HepG2 (cell line): ENCODE data around the gene NRAP.

Experiments used
- CBX1 ChIP-seq: IDR thresholded peaks from one replicate; pipeline ENCODE4 v1.6.1; 2016; ENCODE audit warnings: antibody characterized with exemption, low read depth
- EP300 ChIP-seq, 3 experiments: sonication (generic) in 1 of 3; formaldehyde crosslinking in 1 of 3; IDR thresholded peaks; 2 replicates each; pipeline versions ENCODE4 v1.5.1 to v1.6.1; 2011 to 2020; ENCODE audit warnings: low read depth in 2 of 3, low read length in 2 of 3, borderline replicate concordance in 1 of 3, improper control_type of control experiment in 1 of 3, mild to moderate bottlenecking in 1 of 3, missing genetic modification reagents in 1 of 3, moderate library complexity in 1 of 3
- ESRRA ChIP-seq: sonication (generic); formaldehyde crosslinking; IDR thresholded peaks from 2 replicates; pipeline ENCODE4 v1.5.1; 2020; ENCODE audit warnings: mild to moderate bottlenecking, low read depth, missing genetic modification reagents
- MLLT10 ChIP-seq: sonication (generic); formaldehyde crosslinking; IDR thresholded peaks from 2 replicates; pipeline ENCODE4 v1.4.0; 2020; ENCODE audit warnings: missing genetic modification reagents
- ZNF138 ChIP-seq: sonication (generic); formaldehyde crosslinking; IDR thresholded peaks from 2 replicates; pipeline ENCODE4 v1.5.0; 2020; ENCODE audit warnings: mild to moderate bottlenecking, low read depth, missing genetic modification reagents
- ZNF296 ChIP-seq: sonication (generic); formaldehyde crosslinking; conservative IDR thresholded peaks from 2 replicates; pipeline ENCODE4 v1.5.0; 2020; ENCODE audit warnings: mild to moderate bottlenecking, missing genetic modification reagents
- TF ChIP-seq, protein P1 (sequence below): sonication (generic); formaldehyde crosslinking; IDR thresholded peaks from 2 replicates; pipeline ENCODE4 v1.8.0; 2022; ENCODE audit warnings: low read depth, missing genetic modification reagents

DNA sequence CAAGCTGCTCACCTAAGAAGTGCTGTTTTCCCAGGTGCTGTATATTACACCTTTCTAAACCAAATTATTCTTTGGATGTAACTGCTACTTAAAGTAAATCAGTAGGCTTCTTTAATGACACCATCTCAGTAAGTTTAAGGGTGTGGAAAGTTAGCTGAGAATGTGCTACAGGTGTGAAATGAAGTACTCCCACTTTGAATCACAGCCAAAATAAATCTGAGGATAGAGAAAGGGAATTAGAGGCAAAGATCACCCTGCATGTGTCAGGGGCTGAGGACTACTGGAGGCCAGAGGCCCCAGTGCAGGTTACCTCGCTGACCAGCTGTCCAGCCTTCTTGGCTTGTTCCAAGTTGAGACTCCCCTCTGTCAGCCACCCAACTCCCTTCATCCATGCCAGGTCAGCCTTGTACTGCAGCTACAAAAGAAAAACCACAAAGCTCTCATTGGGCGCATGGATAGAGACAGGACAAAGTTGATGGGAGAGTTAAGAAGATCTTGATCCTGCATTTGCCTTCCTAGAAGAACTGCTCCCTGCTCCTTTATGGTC is 35.2 kb downstream of the NRAP start:
- no peak for TF ChIP-seq CBX1
- TF ChIP-seq ESRRA: no peak
- no peak for TF ChIP-seq EP300 (IDR thresholded peaks at IDR 0.05; ENCODE audit: low read depth in 2 of 2, low read length in 2 of 2)
- TF ChIP-seq EP300 (CRISPR knock-in tag; IDR thresholded peaks at IDR 0.05; ENCODE audit: borderline replicate concordance): no peak
- TF ChIP-seq ZNF296: no peak
- TF ChIP-seq MLLT10: no peak
- no peak for TF ChIP-seq ZNF138
- TF ChIP-seq, protein P1, sequence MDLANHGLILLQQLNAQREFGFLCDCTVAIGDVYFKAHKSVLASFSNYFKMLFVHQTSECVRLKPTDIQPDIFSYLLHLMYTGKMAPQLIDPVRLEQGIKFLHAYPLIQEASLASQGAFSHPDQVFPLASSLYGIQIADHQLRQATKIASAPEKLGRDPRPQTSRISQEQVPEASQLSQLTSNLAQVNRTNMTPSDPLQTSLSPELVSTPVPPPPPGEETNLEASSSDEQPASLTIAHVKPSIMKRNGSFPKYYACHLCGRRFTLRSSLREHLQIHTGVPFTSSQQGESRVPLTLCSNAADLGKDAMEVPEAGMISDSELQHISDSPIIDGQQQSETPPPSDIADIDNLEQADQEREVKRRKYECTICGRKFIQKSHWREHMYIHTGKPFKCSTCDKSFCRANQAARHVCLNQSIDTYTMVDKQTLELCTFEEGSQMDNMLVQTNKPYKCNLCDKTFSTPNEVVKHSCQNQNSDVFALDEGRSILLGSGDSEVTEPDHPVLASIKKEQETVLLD (CRISPR knock-in tag): no peak
